K562 (cell line): ENCODE data around the gene NCOA3. TPM values are rescaled to one million over a fixed set of nuclear protein-coding genes. Genes with fewer than 3 reads are reported as not detected.

Experiments used
- ATAC-seq: fragments of 200-7000 bp; cut with Tn5 transposase; 3 replicates; pipeline ENCODE4 v1.9.1; 2020; ENCODE audit warnings: moderate library complexity
- BruUV-seq: library from RNA; stranded (reverse); fragments of 400-500 nt; replicated peaks from 2 replicates; lab custom pipeline; 2021; lab: Mats Ljungman, UMichigan
- CTCF ChIA-PET: fragments of 300-600 bp; formaldehyde crosslinking; extraction: SDS; loops from one replicate; lab custom pipeline; 2021; ENCODE audit warnings: low intra/inter-chr PET ratio; lab: Yijun Ruan, JAX
- POLR2A ChIA-PET: fragments of 300-600, 350-650 bp; sonication (Branson Sonifier 250); formaldehyde crosslinking; extraction: SDS; loops from one replicate; lab custom pipeline; 2021; ENCODE audit warnings: antibody characterized with exemption, inconsistent platforms; lab: Yijun Ruan, JAX
- DNase-seq, 4 experiments: peaks; one replicate each; pipeline versions ENCODE4 v3.0.0 to v3.0.0-alpha.2; 2011 to 2018; ENCODE audit warnings: low spot score in 3 of 4, mixed read lengths in 3 of 4; ENCODE audit errors: extremely low read depth in 1 of 4
- FAIRE-seq: peaks from 2 replicates; lab custom pipeline; 2011; peaks lifted over from hg19 to GRCh38; lab: Jason Lieb, UNC
- H2AFZ ChIP-seq: 2 replicates; pipeline ENCODE4 v1.6.0; 2011; ENCODE audit warnings: low read depth, low read length, control low read depth, inconsistent platforms
- H3K27ac ChIP-seq: fragments of 200-600 bp; 3 replicates; pipeline ENCODE4 v1.8.0; 2011; ENCODE audit warnings: low read depth, mild to moderate bottlenecking, control low read depth, inconsistent platforms, low read length, moderate library complexity, mixed read lengths; ENCODE audit errors: extremely low read depth
- H3K27me3 ChIP-seq, 2 experiments: fragments of 300-600 bp in 1 of 2; 2 replicates in 1 of 2; 3 replicates in 1 of 2; pipeline versions ENCODE4 v1.6.0 to v1.8.0; 2011; ENCODE audit warnings: inconsistent platforms in 2 of 2, low read length in 2 of 2, mild to moderate bottlenecking in 1 of 2, mixed read lengths in 1 of 2, moderate library complexity in 1 of 2; ENCODE audit not compliant: control insufficient read depth in 2 of 2, insufficient read depth in 2 of 2
- H3K36me3 ChIP-seq: fragments of 300-600 bp; 3 replicates; pipeline ENCODE4 v1.8.0; 2011; ENCODE audit warnings: mild to moderate bottlenecking, low read length, inconsistent platforms; ENCODE audit not compliant: control insufficient read depth, insufficient read depth
- H3K4me1 ChIP-seq, 2 experiments: fragments of 200-600 bp in 1 of 2; replicated peaks in 1 of 2; 2 replicates in 1 of 2; 3 replicates in 1 of 2; pipeline versions ENCODE4 v1.5.1 to v1.8.0; 2011; ENCODE audit warnings: inconsistent platforms in 2 of 2, low read length in 2 of 2, mild to moderate bottlenecking in 1 of 2, mixed read lengths in 1 of 2, moderate library complexity in 1 of 2; ENCODE audit not compliant: control insufficient read depth in 2 of 2, insufficient read depth in 2 of 2
- H3K4me2 ChIP-seq: 2 replicates; pipeline ENCODE4 v1.6.1; 2011; ENCODE audit warnings: low read length, control low read depth, inconsistent platforms, mixed read lengths; ENCODE audit not compliant: insufficient read depth
- H3K4me3 ChIP-seq: fragments of 200-600 bp; sonication (generic), shearing (Covaris generic); 2 replicates; pipeline ENCODE4 v1.5.1; 2016; ENCODE audit warnings: control low read depth, inconsistent platforms
- H3K79me2 ChIP-seq: fragments of 200-600 bp; 3 replicates; pipeline ENCODE4 v1.8.0; 2011; ENCODE audit warnings: low read length, inconsistent platforms; ENCODE audit not compliant: control insufficient read depth, insufficient read depth
- H3K9ac ChIP-seq, 2 experiments: 2 replicates each; pipeline versions ENCODE4 v1.6.0 to v1.6.1; 2011; ENCODE audit warnings: low read depth in 2 of 2, low read length in 2 of 2, control low read depth in 1 of 2, inconsistent platforms in 1 of 2, mild to moderate bottlenecking in 1 of 2, mixed read lengths in 1 of 2; ENCODE audit not compliant: insufficient read depth in 1 of 2
- H3K9me1 ChIP-seq: one replicate; pipeline ENCODE4 v1.6.0; 2011; ENCODE audit warnings: inconsistent platforms, mild to moderate bottlenecking, low read length, moderate library complexity; ENCODE audit not compliant: control insufficient read depth, insufficient read depth
- H3K9me3 ChIP-seq: replicated peaks from 2 replicates; pipeline ENCODE4 v1.5.1; 2011; ENCODE audit warnings: low read depth, low read length, inconsistent platforms; ENCODE audit not compliant: control insufficient read depth, insufficient read depth
- H4K20me1 ChIP-seq: replicated peaks from 2 replicates; pipeline ENCODE4 v1.6.1; 2011; ENCODE audit warnings: low read length, inconsistent platforms, mixed read lengths; ENCODE audit not compliant: control insufficient read depth, insufficient read depth
- KDM1A ChIP-seq, 2 experiments: fragments of 450-650 bp; IDR thresholded peaks; 2 replicates each; pipeline ENCODE4 v1.6.1; 2016; ENCODE audit warnings: mild to moderate bottlenecking in 2 of 2
- ZBTB11 ChIP-seq, 3 experiments: fragments of 200-800 bp in 1 of 3; fragments of 250-450 bp in 1 of 3; fragments of 450-650 bp in 1 of 3; sonication (Bioruptor Pico) in 1 of 3; sonication (Bioruptor generic) in 1 of 3; formaldehyde crosslinking in 1 of 3; IDR thresholded peaks; 2 replicates each; pipeline versions ENCODE4 v1.6.1 to v1.8.0; 2016 to 2022; ENCODE audit warnings: mild to moderate bottlenecking in 2 of 3, missing genetic modification characterization in 2 of 3, missing compliant biosample characterization in 1 of 3, moderate library complexity in 1 of 3
- WGBS: fragments of 100-300 bp; shearing (Covaris generic); methylation state at CpG from one replicate; pipeline ENCODE4 v1.1.6; 2016; ENCODE audit warnings: low coverage, mixed read lengths; ENCODE audit not compliant: insufficient coverage; ENCODE audit errors: missing lambda C conversion rate; 5-methylcytosine and 5-hydroxymethylcytosine counted together
- in situ Hi-C: fragments of 300-500 bp; cut with MboI; formaldehyde crosslinking; loops from 4 replicates; pipeline ENCODE4 v1.15.0; 2018; ENCODE audit warnings: inconsistent platforms, mixed read lengths
- intact Hi-C: fragments of 100-400 bp; cut with micrococcal nuclease; formaldehyde crosslinking; loops from 2 replicates; pipeline ENCODE4 v1.14.2; 2022
- polyA plus RNA-seq, 8 experiments: library from polyadenylated mRNA; depleted of rRNA in 4 of 8; stranded (reverse) in 5 of 8; unstranded in 3 of 8; fragments of >200 nt; fragmentation: Nextera tagmentation in 2 of 8; fragmentation: Illumina TruSeq in 1 of 8; extraction: Ambion mirVana in 2 of 8; extraction: Trizol in 1 of 8; gene quantifications; 2 replicates each; pipeline versions ENCODE4 v1.2.1 to v1.2.3, GENCODE V29; 2011 to 2014; ENCODE audit warnings: inconsistent platforms in 1 of 8, missing spikeins in 1 of 8
- total RNA-seq, 7 experiments: library from RNA; depleted of rRNA in 6 of 7; stranded (reverse); fragments of >200 nt in 6 of 7; fragmentation: Illumina TruSeq in 2 of 7; extraction: Trizol in 2 of 7; gene quantifications; 2 replicates each; pipeline versions ENCODE4 v1.2.1 to v1.2.3, GENCODE V29; 2011 to 2021; ENCODE audit warnings: low replicate concordance in 1 of 7

The NCOA3 gene
- total and polyA plus RNA-seq, 9 of the 15 experiments (the other 6 are each of a cell fraction or from before 2014, with no cell fraction given), result 3.2 to 24.3 (median 14.4) TPM

GRCh38 chr20:47541355-47541922 is 39.8 kb downstream of the NCOA3 start:
- Histone ChIP-seq H3K9me3 (no peaks in the 10 kb centered on the region), H4K20me1 (peaks cover 6% of the 10 kb centered on the region; the same call in 1 of the 2 replicates), H3K9ac (no peak overlapping the region), H3K79me2 (peaks cover 68% of the 10 kb centered on the region), H3K4me1 (peaks cover 5 to 11% of the 10 kb centered on the region in 2 experiments; a peak in 3 of 5 replicates), H3K4me2 (no peak overlapping the region), H2AFZ (no peak overlapping the region), H3K9me1 (no peaks in the 10 kb centered on the region), H3K36me3 (no peaks in the 10 kb centered on the region), H3K27ac (no peak overlapping the region), H3K27me3 (no peaks in the 10 kb centered on the region), H3K4me3 (no peak overlapping the region)
- in situ Hi-C loops, result no loop called here
- ATAC-seq, result no peak
- no TSS peak for BruUV-seq
- TF ChIP-seq KDM1A (IDR thresholded peaks at IDR 0.05) (no peak), ZBTB11 (CRISPR knock-in tag; IDR thresholded peaks at IDR 0.05) (peak in 1 of 3 experiments; percentile 90; a peak in 2 of 6 replicates)
- ChIA-PET POLR2A (no interaction called here), CTCF (no interaction called here)
- FAIRE-seq, result no peak
- intact Hi-C loops, result no loop called here
- WGBS, result 45% methylated on average over 3 of the region's 3 CpGs
- no peak for DNase-seq
